LNCaP clone FGC (cell line): Measurements from ENCODE around the gene CADPS.

Experiments
- DNase-seq: peaks from one replicate; pipeline ENCODE4 v3.0.0-alpha.2; 2011; ENCODE audit warnings: low read depth
- H3K4me3 ChIP-seq: 2 replicates; pipeline ENCODE4 v1.5.1; 2011; ENCODE audit warnings: mild to moderate bottlenecking, low read depth, low read length, control low read depth
- CTCF ChIP-seq: IDR thresholded peaks from 2 replicates; pipeline ENCODE4 v1.5.1; 2012; ENCODE audit warnings: mild to moderate bottlenecking; ENCODE audit not compliant: control insufficient read depth, insufficient read depth; ENCODE audit errors: extremely low read depth

Gene CADPS

GRCh38 chr3:62548528-62549205, 326.5 kb downstream of the CADPS start:
- no peak for TF ChIP-seq CTCF
- DNase-seq = no peak
- no peak overlapping the region for H3K4me3 ChIP-seq

GRCh38 chr3:62546266-62546665, 328.9 kb downstream of the CADPS start:
- DNase-seq = no peak
- TF ChIP-seq CTCF = no peak
- no peak overlapping the region for H3K4me3 ChIP-seq

GRCh38 chr3:62542185-62542584, 333.0 kb downstream of the CADPS start:
- DNase-seq = no peak
- no peak overlapping the region for H3K4me3 ChIP-seq
- TF ChIP-seq CTCF = no peak

GRCh38 chr3:62539762-62540161, 335.5 kb downstream of the CADPS start:
- DNase-seq = no peak
- TF ChIP-seq CTCF = no peak
- H3K4me3 ChIP-seq = no peak overlapping the region

GRCh38 chr3:62538691-62539356, 336.4 kb downstream of the CADPS start:
- DNase-seq = no peak
- TF ChIP-seq CTCF = no peak
- H3K4me3 ChIP-seq = no peak overlapping the region

- H3K4me3 ChIP-seq = no peak overlapping the region
- TF ChIP-seq CTCF = no peak
- no peak for DNase-seq
Observed at GRCh38 chr3:62534326-62534725, 340.9 kb downstream of the CADPS start.

- DNase-seq = no peak
- no peak for TF ChIP-seq CTCF
- H3K4me3 ChIP-seq = no peak overlapping the region
Observed at GRCh38 chr3:62532796-62533195, 342.4 kb downstream of the CADPS start.
